H1 (cell line): Measurements from ENCODE around the gene CTSC. TPM values are rescaled to one million over a fixed set of nuclear protein-coding genes. Genes with fewer than 3 reads are reported as not detected.

ENCODE experiments used
- ASH2L ChIP-seq: fragments of 200-600, 300-600 bp; sonication (generic); IDR thresholded peaks from one replicate; pipeline ENCODE4 v1.7.1; 2017; ENCODE audit warnings: low read length
- NANOG ChIP-seq: IDR thresholded peaks from 2 replicates; pipeline ENCODE4 v1.6.1; 2011; ENCODE audit warnings: low read length, low read depth, mild to moderate bottlenecking, inconsistent platforms; ENCODE audit not compliant: insufficient read depth, poor library complexity, severe bottlenecking
- TAF7 ChIP-seq: optimal IDR thresholded peaks from 2 replicates; pipeline ENCODE3; 2011; ENCODE audit warnings: low read depth, mild to moderate bottlenecking, inconsistent platforms, low read length, moderate library complexity, borderline replicate concordance
- TEAD4 ChIP-seq: IDR thresholded peaks from 2 replicates; pipeline ENCODE4 v1.6.1; 2012; ENCODE audit warnings: low read depth, low read length, inconsistent platforms, mixed read lengths
- polyA plus RNA-seq, 7 experiments: library from polyadenylated mRNA; depleted of rRNA in 3 of 7; stranded (reverse) in 5 of 7; unstranded in 2 of 7; fragments of >200 nt in 5 of 7; fragments of 200-250 nt in 2 of 7; gene quantifications; 1 replicate in 5 of 7; 2 replicates in 1 of 7; 4 replicates in 1 of 7; pipeline versions ENCODE4 v1.2.1 to v1.2.3, GENCODE V29; 2011 to 2013; ENCODE audit warnings: missing spikeins in 2 of 7, mixed read lengths in 2 of 7
- total RNA-seq: library from RNA; stranded (reverse); fragmentation: NEBNext Ultra II Directional; extraction: Animal tissue kit (Norgen Biotek cat#: 25700); gene quantifications from 2 replicates; pipeline ENCODE4 v1.2.1, GENCODE V29; 2021

The CTSC gene
- total and polyA plus RNA-seq, 2 of the 8 experiments (the other 6 are each of a cell fraction or from before 2014, with no cell fraction given) = 347 to 369 TPM

DNA sequence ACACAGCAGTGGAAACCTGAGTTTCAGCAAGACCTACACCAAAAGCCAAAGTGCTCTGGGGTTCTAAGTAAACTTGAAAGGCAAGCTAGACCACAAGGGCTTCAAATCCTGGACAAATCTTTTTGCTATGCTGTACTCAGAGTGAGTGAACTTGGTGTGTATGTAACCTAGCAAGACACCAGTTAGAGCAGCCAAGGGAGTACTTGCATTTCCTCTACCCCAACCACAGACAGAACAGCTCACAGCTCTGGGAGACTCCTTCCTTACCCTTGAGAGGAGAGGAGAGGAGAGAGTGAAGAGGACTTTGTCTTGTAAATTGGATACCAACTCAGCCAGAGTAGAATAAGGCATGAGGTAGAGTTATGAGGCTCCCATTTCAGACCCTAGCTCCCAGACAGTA is 71.4 kb downstream of the CTSC start (continued):
- TF ChIP-seq NANOG (no peak), ASH2L (no peak), TEAD4 (no peak), TAF7 (no peak)
